GM18907 (cell line): ENCODE measurements around the gene TMPRSS12.
A peak's percentile ranks its signal among the peaks of the same experiment; 100 is the strongest.
"Not testable (repeated sequence)": the region's sequence is repeated elsewhere in the genome, so short reads cannot be mapped to it uniquely, and the experiment has no call there.

ENCODE experiments used
- ATAC-seq: cut with Tn5 transposase; IDR thresholded peaks from one replicate; pipeline ENCODE4 v1.9.1; 2021; ENCODE audit warnings: mild to moderate bottlenecking, moderate library complexity; ENCODE audit not compliant: unreplicated experiment

The TMPRSS12 gene

GRCh38 chr12:50925342-50925651, 82.6 kb downstream of the TMPRSS12 start:
- ATAC-seq = peak; percentile 13

GRCh38 chr12:50925920-50926319, 83.2 kb downstream of the TMPRSS12 start:
- ATAC-seq = no peak

- ATAC-seq = no peak
Observed at GRCh38 chr12:50926415-50926814, 83.7 kb downstream of the TMPRSS12 start.

- not testable (repeated sequence) for ATAC-seq
Observed at GRCh38 chr12:50926932-50927331, 84.2 kb downstream of the TMPRSS12 start.

- ATAC-seq = no peak
Observed at GRCh38 chr12:50927356-50927755, 84.6 kb downstream of the TMPRSS12 start.

GRCh38 chr12:50927766-50928224, 85.1 kb downstream of the TMPRSS12 start:
- ATAC-seq = no peak

- no peak for ATAC-seq
Observed at GRCh38 chr12:50928392-50928791, 85.7 kb downstream of the TMPRSS12 start.

GRCh38 chr12:50929831-50930230, 87.1 kb downstream of the TMPRSS12 start:
- ATAC-seq = no peak

- not testable (repeated sequence) for ATAC-seq
Observed at GRCh38 chr12:50930477-50930876, 87.8 kb downstream of the TMPRSS12 start.

- ATAC-seq = no peak
Observed at GRCh38 chr12:50932787-50933280, 90.1 kb downstream of the TMPRSS12 start.

GRCh38 chr12:50933459-50934124, 90.9 kb downstream of the TMPRSS12 start:
- no peak for ATAC-seq

- no peak for ATAC-seq
Observed at GRCh38 chr12:50934371-50934851, 91.7 kb downstream of the TMPRSS12 start.

GRCh38 chr12:50934981-50935807, 92.5 kb downstream of the TMPRSS12 start:
- no peak for ATAC-seq

GRCh38 chr12:50936821-50937530, 94.2 kb downstream of the TMPRSS12 start:
- no peak for ATAC-seq
